ENCODE data around the gene ADAMTSL3.

DNA sequence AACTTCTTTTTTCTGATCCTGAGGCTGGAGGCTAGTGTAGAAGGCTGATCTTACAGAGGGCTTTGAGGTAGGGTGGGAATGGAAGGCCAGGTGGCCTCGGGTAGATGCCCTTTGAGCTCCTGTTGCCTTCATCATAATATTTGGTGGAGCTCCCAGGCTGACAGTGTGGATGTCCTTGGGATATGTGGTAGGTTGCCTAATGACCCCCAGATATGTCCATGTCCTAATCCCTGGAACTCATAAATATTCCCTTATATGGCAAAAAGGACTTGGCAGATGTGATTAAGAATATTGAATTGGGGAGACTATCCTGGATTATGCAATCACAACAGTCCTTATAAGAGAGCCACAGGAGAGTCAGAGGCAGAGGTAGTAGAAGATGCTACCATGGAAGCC, 5.5 kb downstream of the ADAMTSL3 start:
- TF ChIP-seq CTCF (IDR thresholded peaks at IDR 0.05) (no peak), POLR2A (IDR thresholded peaks at IDR 0.05) (no peak)

Measured in sigmoid colon (tissue), 3 donors.